CD4-positive, alpha-beta T cell (primary cell): Measurements from ENCODE around the gene SPAAR. TPM values are rescaled to one million over a fixed set of nuclear protein-coding genes. Genes with fewer than 3 reads are reported as not detected.
A peak's percentile ranks its signal among the peaks of the same experiment; 100 is the strongest.

Experiments
- ATAC-seq: fragments of 200-7000 bp; cut with Tn5 transposase; one replicate; pipeline ENCODE4 v1.10.0; 2022; ENCODE audit warnings: mild to moderate bottlenecking; ENCODE audit not compliant: poor library complexity
- CTCF ChIA-PET: fragments of 350-600 bp; sonication (Branson Sonifier 250); formaldehyde crosslinking; loops from one replicate; lab custom pipeline; 2021; ENCODE audit warnings: antibody characterized with exemption, inconsistent platforms; lab: Charles Lee
- POLR2A ChIA-PET: fragments of 350-600 bp; sonication (Branson Sonifier 250); formaldehyde crosslinking; loops from one replicate; lab custom pipeline; 2021; ENCODE audit warnings: antibody characterized with exemption, inconsistent platforms; lab: Charles Lee
- DNase-seq, 14 experiments: peaks; one replicate each; pipeline ENCODE4 v3.0.0-alpha.2; 2013 to 2020; ENCODE audit warnings: mixed read lengths in 2 of 14
- H3K27ac ChIP-seq, 2 donors: one replicate each; pipeline versions ENCODE4 v1.5.1 to v1.7.0; 2013; ENCODE audit warnings: low read length in 2 of 2, low read depth in 1 of 2, mild to moderate bottlenecking in 1 of 2
- H3K27me3 ChIP-seq, 2 experiments: 1 replicate in 1 of 2; 2 replicates in 1 of 2; pipeline versions ENCODE4 v1.6.1 to v1.7.0; 2013; ENCODE audit warnings: low read length in 2 of 2, control low read depth in 1 of 2, mild to moderate bottlenecking in 1 of 2, moderate library complexity in 1 of 2; ENCODE audit not compliant: insufficient read depth in 2 of 2, control insufficient read depth in 1 of 2
- H3K36me3 ChIP-seq: one replicate; pipeline ENCODE4 v1.6.1; 2013; ENCODE audit warnings: low read length, control low read depth; ENCODE audit not compliant: insufficient read depth
- H3K4me1 ChIP-seq: one replicate; pipeline ENCODE4 v1.6.1; 2013; ENCODE audit warnings: low read length, control low read depth; ENCODE audit not compliant: insufficient read depth
- H3K4me3 ChIP-seq: one replicate; pipeline ENCODE4 v1.5.1; 2013; ENCODE audit warnings: mild to moderate bottlenecking, low read length, moderate library complexity
- H3K9me3 ChIP-seq, 2 experiments: 1 replicate in 1 of 2; 2 replicates in 1 of 2; pipeline versions ENCODE4 v1.6.1 to v1.7.0; 2013; ENCODE audit warnings: low read length in 2 of 2, mild to moderate bottlenecking in 2 of 2, control low read depth in 1 of 2, moderate library complexity in 1 of 2; ENCODE audit not compliant: control insufficient read depth in 1 of 2, insufficient read depth in 1 of 2
- H3K27ac Mint-ChIP-seq: one replicate; pipeline ENCODE4 v1.8.0; 2020; ENCODE audit warnings: mixed read lengths
- H3K27me3 Mint-ChIP-seq: one replicate; pipeline ENCODE4 v1.8.0; 2021; ENCODE audit warnings: mixed read lengths
- H3K36me3 Mint-ChIP-seq: one replicate; pipeline ENCODE4 v1.8.0; 2021; ENCODE audit warnings: low read depth, mixed read lengths
- H3K4me1 Mint-ChIP-seq: one replicate; pipeline ENCODE4 v1.8.0; 2021; ENCODE audit warnings: low read depth, mixed read lengths
- H3K4me3 Mint-ChIP-seq: one replicate; pipeline ENCODE4 v1.8.0; 2020; ENCODE audit warnings: mild to moderate bottlenecking, mixed read lengths
- H3K9me3 Mint-ChIP-seq: one replicate; pipeline ENCODE4 v1.8.0; 2020; ENCODE audit warnings: mixed read lengths
- CTCF ChIP-seq: fragments of 200-600 bp; IDR thresholded peaks from one replicate; pipeline ENCODE4 v1.8.0; 2022; ENCODE audit warnings: antibody characterized with exemption, mild to moderate bottlenecking
- intact Hi-C, 2 experiments: fragments of 100-400 bp; cut with DNase I in 1 of 2; cut with micrococcal nuclease in 1 of 2; formaldehyde crosslinking; loops; one replicate each; pipeline versions ENCODE4 v1.15.1 to v1.9.0; 2023 to 2025; cut with DNase I, micrococcal nuclease
- total RNA-seq, 174 experiments: library from RNA in 2 of 174; stranded (reverse) in 2 of 174; gene quantifications; one replicate each; pipeline ENCODE4 v1.2.3 and lab custom pipeline; 2021 to 2026

The SPAAR gene
- total RNA-seq, 2 experiments from 2014 or later = not detected

DNA sequence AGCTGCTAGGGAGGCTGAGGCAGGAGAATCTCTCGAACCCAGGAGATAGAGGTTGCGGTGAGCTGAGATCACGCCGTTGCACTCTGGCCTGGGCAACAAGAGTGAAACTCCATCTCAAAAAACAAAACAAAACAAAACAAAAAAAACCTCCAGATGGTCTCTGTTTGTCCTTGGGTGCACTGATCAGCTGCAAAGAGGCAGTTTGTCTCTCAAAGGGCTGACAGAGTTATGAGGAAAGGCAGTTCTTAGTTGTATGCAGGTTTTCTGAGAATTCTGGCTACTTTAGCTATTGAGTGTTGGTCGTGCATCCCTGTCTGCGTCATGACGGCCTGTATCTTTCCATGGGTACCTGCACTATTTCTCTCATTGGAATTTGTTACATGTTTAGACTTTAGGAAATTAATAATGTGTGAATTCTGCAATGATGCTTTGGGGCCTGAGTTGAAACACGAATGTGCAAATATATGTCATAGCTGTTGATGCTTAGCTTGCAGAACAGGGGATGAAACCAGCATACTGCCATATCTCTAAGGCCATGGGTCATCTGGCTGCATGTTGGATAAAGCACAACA, 30.5 kb downstream of the SPAAR start:
- no peaks in the 10 kb centered on the region for H3K36me3 ChIP-seq
- TF ChIP-seq CTCF = no peak
- ChIA-PET POLR2A (interaction anchor here (1.1 to 1.6 kb wide), 4 partner anchors 22 to 36 kb away, joined by 4 to 11 read pairs (median 6); no protein-coding TSS in a partner anchor), CTCF (interaction anchor here (1.0 to 1.5 kb wide), 3 partner anchors 15 to 58 kb away, joined by 3 to 5 read pairs (median 4); no protein-coding TSS in a partner anchor)
- no peaks in the 10 kb centered on the region for H3K9me3 ChIP-seq
- Mint-ChIP-seq H3K36me3 (no peaks in the 10 kb centered on the region), H3K4me1 (peaks cover 88% of the 10 kb centered on the region), H3K27me3 (no peaks in the 10 kb centered on the region), H3K4me3 (peak overlapping the region; percentile 64), H3K27ac (peak overlapping the region; percentile 78), H3K9me3 (peaks cover 2% of the 10 kb centered on the region)
- no peaks in the 10 kb centered on the region for H3K27me3 ChIP-seq
- no peak overlapping the region for H3K4me3 ChIP-seq
- intact Hi-C loops = loop anchor here in 1 of 2 experiments (2.0 kb wide), 1 partner anchor 29 kb away; no protein-coding TSS in a partner anchor
- peaks cover 67% of the 10 kb centered on the region for H3K4me1 ChIP-seq
- no peak for DNase-seq
- ATAC-seq = no peak
- H3K27ac ChIP-seq = no peak overlapping the region

DNA sequence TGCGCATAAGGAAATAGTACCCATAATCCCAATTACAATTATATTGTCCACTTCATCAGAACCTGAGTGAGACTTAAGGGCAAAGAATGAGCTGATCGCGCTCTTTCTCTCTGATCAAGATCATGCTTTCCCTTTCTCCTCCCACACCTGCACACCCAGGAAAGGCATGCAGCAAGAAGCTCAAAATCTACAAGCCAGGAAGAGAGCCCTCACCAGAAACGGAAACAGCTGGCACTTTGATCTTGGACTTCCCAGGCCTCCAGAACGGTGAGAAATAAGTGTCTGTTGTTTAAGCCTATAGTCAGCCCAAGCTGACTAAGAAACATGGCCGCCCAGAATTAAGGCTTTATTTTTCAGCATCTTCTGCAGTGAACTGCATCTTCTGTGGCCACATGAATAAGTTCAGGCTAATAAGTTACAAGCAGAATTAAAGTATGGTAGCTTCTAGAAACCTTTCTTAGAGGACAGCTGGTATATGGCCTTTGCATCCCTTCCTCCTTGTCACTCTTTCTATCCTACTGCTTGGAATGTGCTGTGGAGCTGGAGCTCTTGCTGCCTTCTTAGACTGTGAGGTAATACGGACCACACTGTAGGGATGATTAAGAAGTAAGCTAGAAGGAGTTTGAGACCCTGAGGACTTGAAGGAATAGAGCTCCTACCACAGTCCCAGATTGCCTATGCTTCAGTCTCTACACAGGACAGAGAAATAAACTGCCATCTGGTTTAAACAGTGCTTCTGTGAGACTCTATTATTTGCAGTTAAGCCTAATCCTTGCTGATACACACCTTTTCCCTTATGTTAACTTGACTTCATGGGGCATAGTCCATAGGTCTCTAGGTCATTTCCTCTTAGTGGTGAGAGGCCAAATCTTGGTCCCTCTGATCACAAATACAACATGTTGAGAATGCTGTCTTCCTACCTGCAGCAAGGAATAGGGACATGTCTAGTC, 31.4 kb downstream of the SPAAR start:
- peak overlapping the region; percentile 64 for H3K4me3 Mint-ChIP-seq
- peak in 12 of 14 experiments; percentile 11 to 81 (median 25) for DNase-seq
- intact Hi-C loops = loop anchor here in 1 of 2 experiments (2.0 kb wide), 1 partner anchor 30 kb away; no protein-coding TSS in a partner anchor

More for the DNA sequence above, 31.4 kb downstream of the SPAAR start:
- H3K36me3 ChIP-seq = no peaks in the 10 kb centered on the region
- Mint-ChIP-seq H3K36me3 (no peaks in the 10 kb centered on the region), H3K27ac (peak overlapping the region; percentile 78), H3K4me1 (peaks cover 97% of the 10 kb centered on the region), H3K27me3 (no peaks in the 10 kb centered on the region), H3K9me3 (peaks cover 2% of the 10 kb centered on the region)
- ATAC-seq = peak; percentile 79
- TF ChIP-seq CTCF = no peak
- peak overlapping the region in 1 of 2 donors; percentile 30 for H3K27ac ChIP-seq
- peaks cover 77% of the 10 kb centered on the region for H3K4me1 ChIP-seq
- no peaks in the 10 kb centered on the region for H3K27me3 ChIP-seq
- H3K4me3 ChIP-seq = peak overlapping the region; percentile 6
- ChIA-PET CTCF (interaction anchor here (0.8 to 1.5 kb wide), 3 partner anchors 14 to 59 kb away, joined by 3 to 5 read pairs (median 4); no protein-coding TSS in a partner anchor), POLR2A (interaction anchor here (0.6 to 1.6 kb wide), 7 partner anchors 23 to 208 kb away, joined by 3 to 11 read pairs (median 4); partner anchors contain the start of genes CREB3, RECK and TLN1)
- no peaks in the 10 kb centered on the region for H3K9me3 ChIP-seq
